PC-9 (cell line): ENCODE data around the gene PAM16. TPM values are rescaled to one million over a fixed set of nuclear protein-coding genes. Genes with fewer than 3 reads are reported as not detected.

Experiments
- BruUV-seq: library from RNA; stranded (reverse); fragments of 400-500 nt; replicated peaks from 2 replicates; lab custom pipeline; 2021; lab: Mats Ljungman, UMichigan
- CTCF ChIA-PET: fragments of 300-600 bp; sonication (Branson Sonifier 250); formaldehyde crosslinking; loops from one replicate; lab custom pipeline; 2022; ENCODE audit warnings: antibody characterized with exemption; lab: Charles Lee
- POLR2A ChIA-PET: fragments of 300-600 bp; sonication (Branson Sonifier 250); formaldehyde crosslinking; loops from one replicate; lab custom pipeline; 2022; ENCODE audit warnings: antibody characterized with exemption; ENCODE audit not compliant: unreplicated experiment; lab: Charles Lee
- DNase-seq, 2 experiments: peaks; one replicate each; pipeline versions ENCODE4 v3.0.0 to v3.0.0-alpha.2; 2015 to 2022; ENCODE audit warnings: mixed read lengths in 1 of 2
- H2AFZ ChIP-seq: fragments of 200-600 bp; sonication (generic); 2 replicates; pipeline ENCODE4 v1.8.1; 2017; ENCODE audit warnings: antibody characterized with exemption
- H3F3A ChIP-seq: fragments of 200-600 bp; sonication (generic); 2 replicates; pipeline ENCODE4 v1.8.1; 2017; ENCODE audit warnings: antibody characterized with exemption, mild to moderate bottlenecking, low read depth; ENCODE audit not compliant: insufficient read depth
- H3K27ac ChIP-seq: fragments of 200-600 bp; sonication (generic); 2 replicates; pipeline ENCODE4 v1.6.1; 2016; ENCODE audit warnings: mixed run types
- H3K27me3 ChIP-seq: fragments of 200-600 bp; sonication (generic); 2 replicates; pipeline ENCODE4 v1.6.1; 2016; ENCODE audit warnings: low read depth, mixed run types; ENCODE audit not compliant: insufficient read depth
- H3K36me3 ChIP-seq: fragments of 200-600 bp; sonication (generic); 2 replicates; pipeline ENCODE4 v1.6.1; 2016; ENCODE audit warnings: low read depth, mixed run types
- H3K4me1 ChIP-seq: fragments of 200-600 bp; sonication (generic); replicated peaks from 2 replicates; pipeline ENCODE4 v1.6.1; 2016; ENCODE audit warnings: mixed run types; ENCODE audit not compliant: insufficient read depth
- H3K4me2 ChIP-seq: fragments of 200-600 bp; sonication (generic); 2 replicates; pipeline ENCODE4 v1.6.1; 2017; ENCODE audit warnings: mixed run types
- H3K4me3 ChIP-seq: fragments of 200-600 bp; sonication (generic); 2 replicates; pipeline ENCODE4 v1.6.1; 2016; ENCODE audit warnings: mixed run types
- H3K79me2 ChIP-seq: fragments of 200-600 bp; sonication (generic); 2 replicates; pipeline ENCODE4 v1.6.1; 2017; ENCODE audit warnings: low read depth, mixed run types
- H3K9me2 ChIP-seq: fragments of 200-600 bp; sonication (generic); 2 replicates; pipeline ENCODE4 v1.8.1; 2017; ENCODE audit warnings: mild to moderate bottlenecking; ENCODE audit not compliant: insufficient read depth
- H3K9me3 ChIP-seq: fragments of 200-600 bp; sonication (generic); 2 replicates; pipeline ENCODE4 v1.8.1; 2016; ENCODE audit warnings: low read depth; ENCODE audit not compliant: insufficient read depth
- H4K20me1 ChIP-seq: fragments of 200-600 bp; sonication (generic); 2 replicates; pipeline ENCODE4 v1.8.1; 2017; ENCODE audit not compliant: insufficient read depth
- CTCF ChIP-seq: fragments of 200-600 bp; sonication (generic); conservative IDR thresholded peaks from 2 replicates; pipeline ENCODE4 v1.6.1; 2017; ENCODE audit warnings: mixed run types, antibody characterized with exemption, mild to moderate bottlenecking, moderate library complexity
- EZH2 ChIP-seq: fragments of 200-600 bp; sonication (generic); IDR thresholded peaks from 2 replicates; pipeline ENCODE4 v1.8.0; 2017; ENCODE audit warnings: antibody characterized with exemption, low read depth
- intact Hi-C: fragments of 100-400 bp; cut with micrococcal nuclease; formaldehyde crosslinking; loops from one replicate; pipeline ENCODE4 v1.10.0; 2022; ENCODE audit not compliant: unreplicated experiment
- total RNA-seq: library from RNA; stranded (reverse); gene quantifications from 2 replicates; pipeline ENCODE4 v1.2.3, GENCODE V29; 2021

The PAM16 gene
- total RNA-seq, 1 experiment from 2014 or later, result 95.9 TPM

- Histone ChIP-seq H3K4me2 (no peak overlapping the region), H3F3A (peaks cover 33% of the 10 kb centered on the region; the same call in 1 of the 2 replicates), H3K36me3 (no peaks in the 10 kb centered on the region), H3K9me2 (no peaks in the 10 kb centered on the region), H4K20me1 (no peaks in the 10 kb centered on the region), H3K4me1 (peaks cover 26% of the 10 kb centered on the region), H3K9me3 (no peaks in the 10 kb centered on the region), H2AFZ (no peak overlapping the region), H3K27me3 (no peaks in the 10 kb centered on the region), H3K79me2 (peaks cover 12% of the 10 kb centered on the region), H3K4me3 (no peak overlapping the region), H3K27ac (no peak overlapping the region)
- intact Hi-C loops, result loop anchor here (1.0 to 2.0 kb wide), 2 partner anchors 8 to 22 kb away; no protein-coding TSS in a partner anchor
- TF ChIP-seq CTCF, result no peak
- TF ChIP-seq EZH2, result no peak
- ChIA-PET POLR2A (interaction anchor here (0.6 kb wide), 1 partner anchor 35 kb away, joined by 5 read pairs; no protein-coding TSS in a partner anchor), CTCF (interaction anchor here (0.6 to 1.3 kb wide), 6 partner anchors 8 to 56 kb away, joined by 3 to 8 read pairs (median 6); no protein-coding TSS in a partner anchor)
- no peak for DNase-seq
- BruUV-seq, result no TSS peak
Measured at GRCh38 chr16:4309102-4309832, 41.9 kb downstream of the PAM16 start.

- ChIA-PET POLR2A (interaction anchor here (0.6 to 0.7 kb wide), 2 partner anchors 33 to 69 kb away, joined by 3 to 6 read pairs; no protein-coding TSS in a partner anchor), CTCF (interaction anchor here (0.7 to 1.0 kb wide), 3 partner anchors 9 to 17 kb away, joined by 3 to 18 read pairs (median 4); no protein-coding TSS in a partner anchor)
- H3K27ac ChIP-seq, result peak overlapping the region; percentile 26; the same call in 1 of the 2 replicates
- H3K9me3 ChIP-seq, result no peaks in the 10 kb centered on the region
- BruUV-seq, result TSS peak; percentile 66
- TF ChIP-seq CTCF (no peak), EZH2 (no peak)
- H3K27me3 ChIP-seq, result no peaks in the 10 kb centered on the region
- H3K9me2 ChIP-seq, result no peaks in the 10 kb centered on the region
- H2AFZ ChIP-seq, result peak overlapping the region; percentile 94
- peak overlapping the region; percentile 87 for H3K4me3 ChIP-seq
- DNase-seq, result peak; percentile 86 to 99
- peaks cover 26% of the 10 kb centered on the region for H3K4me1 ChIP-seq
- intact Hi-C loops, result loop anchor here (1.0 to 2.0 kb wide), 4 partner anchors 8 to 86 kb away; no protein-coding TSS in a partner anchor
- peaks cover 31% of the 10 kb centered on the region; the same call in 1 of the 2 replicates for H3F3A ChIP-seq
- peak overlapping the region; percentile 92 for H3K4me2 ChIP-seq
- no peaks in the 10 kb centered on the region for H4K20me1 ChIP-seq
- peaks cover 12% of the 10 kb centered on the region for H3K79me2 ChIP-seq
- H3K36me3 ChIP-seq, result no peaks in the 10 kb centered on the region
Measured at GRCh38 chr16:4307215-4308037, 43.7 kb downstream of the PAM16 start.
